T1000 (cell line): ENCODE results near the gene GALNT1.

Experiments
- DNase-seq: peaks from one replicate; lab custom pipeline; 2025; ENCODE audit warnings: mixed read lengths; lab: John Stamatoyannopoulos, UW

The GALNT1 gene

GRCh38 chr18:35680139-35680551 lies 98.6 kb downstream of the GALNT1 start:
- no peak for DNase-seq

DNA sequence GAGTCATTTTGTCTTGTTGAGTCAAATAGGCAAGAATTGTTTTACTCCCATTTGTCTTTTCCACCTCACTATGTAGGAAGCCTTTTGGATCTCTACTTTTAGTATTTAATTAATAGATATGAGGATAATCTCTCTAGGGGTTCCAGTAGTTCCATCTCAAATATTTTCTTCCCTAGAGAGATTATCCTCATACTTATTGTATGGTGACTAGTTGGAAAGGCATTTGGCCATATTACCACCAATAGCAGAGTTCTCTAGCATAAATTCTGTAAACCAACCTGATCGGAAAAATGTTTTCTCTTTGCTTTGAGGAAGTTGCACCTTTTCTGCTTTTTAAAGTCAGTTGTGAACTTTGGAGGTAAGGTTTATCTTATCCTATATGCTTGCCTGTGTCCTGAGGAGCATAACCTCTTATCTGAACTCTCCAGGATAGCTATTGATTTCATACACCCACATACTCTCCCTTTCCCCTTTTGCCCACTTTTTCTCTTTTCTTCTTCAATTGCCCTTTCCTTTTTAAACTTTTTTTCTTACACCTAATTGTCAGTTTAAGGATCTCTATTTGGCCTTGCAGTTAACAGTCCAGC lies 100.8 kb downstream of the GALNT1 start:
- DNase-seq: no peak

GRCh38 chr18:35683021-35683420 lies 101.5 kb downstream of the GALNT1 start:
- DNase-seq: no peak

DNA sequence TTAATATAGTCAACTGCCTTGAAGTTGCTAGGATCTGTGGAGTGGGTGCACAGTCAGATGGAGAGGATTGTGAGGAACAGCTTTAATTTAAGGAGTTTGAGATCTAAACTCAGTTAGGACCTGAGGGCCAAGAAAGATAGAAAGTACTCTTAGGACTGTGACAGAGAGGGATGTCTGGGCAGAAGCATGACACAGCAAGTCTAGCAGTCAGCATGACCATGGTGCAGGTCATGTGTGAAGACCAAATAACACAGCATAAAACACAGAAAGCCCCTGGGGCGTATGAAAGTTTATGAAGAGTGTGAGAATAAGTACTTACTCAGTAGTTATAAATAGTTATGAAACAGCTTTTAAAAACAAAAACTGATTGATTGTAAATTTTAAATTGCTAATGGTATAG lies 107.2 kb downstream of the GALNT1 start:
- DNase-seq: no peak

DNA sequence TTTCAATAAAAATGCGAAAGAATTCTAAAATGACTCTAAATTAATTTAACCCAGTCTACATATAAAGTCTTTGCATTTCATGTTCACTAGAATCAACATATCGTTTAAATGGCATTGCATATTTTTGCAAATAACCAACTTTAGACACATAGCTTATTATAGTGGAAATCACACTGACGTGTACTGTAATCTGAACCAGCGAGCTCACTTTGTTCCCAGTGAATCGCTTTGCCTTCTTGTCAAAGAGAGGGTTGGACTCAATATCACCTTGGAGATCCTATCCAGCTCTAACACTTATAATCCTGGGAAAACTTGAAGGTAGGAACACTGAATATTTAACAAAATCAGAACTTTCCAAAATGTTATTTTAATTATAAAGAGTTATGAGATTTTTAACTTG lies 108.2 kb downstream of the GALNT1 start:
- DNase-seq: no peak

- DNase-seq: no peak
These were observed 110.1 kb downstream of the GALNT1 start for GRCh38 chr18:35691625-35692024.

GRCh38 chr18:35692866-35693265 lies 111.3 kb downstream of the GALNT1 start:
- no peak for DNase-seq

GRCh38 chr18:35693829-35694228 lies 112.3 kb downstream of the GALNT1 start:
- DNase-seq: no peak

GRCh38 chr18:35694808-35695207 lies 113.3 kb downstream of the GALNT1 start:
- DNase-seq: no peak

- DNase-seq: no peak
These were observed 113.8 kb downstream of the GALNT1 start for GRCh38 chr18:35695384-35695783.

DNA sequence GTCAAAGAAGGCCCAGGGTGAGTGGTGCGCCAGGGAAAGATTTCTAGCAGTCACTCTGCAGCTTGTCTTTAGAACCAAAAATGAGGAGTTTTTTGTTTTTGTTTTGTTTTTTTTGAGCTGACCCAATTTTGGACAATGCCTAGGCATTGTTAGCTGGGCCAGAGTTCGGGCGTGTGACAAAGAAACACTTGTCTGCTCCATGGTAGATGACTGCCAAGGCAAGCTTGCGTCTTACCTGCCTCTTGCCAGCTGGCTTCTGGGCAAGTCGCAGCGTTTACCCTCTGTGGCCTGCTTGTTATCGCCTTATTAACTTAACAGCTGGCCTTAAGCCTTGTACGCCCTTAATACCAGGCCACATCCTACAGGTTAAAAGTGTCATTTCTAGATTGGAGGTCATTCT lies 114.3 kb downstream of the GALNT1 start:
- no peak for DNase-seq

DNA sequence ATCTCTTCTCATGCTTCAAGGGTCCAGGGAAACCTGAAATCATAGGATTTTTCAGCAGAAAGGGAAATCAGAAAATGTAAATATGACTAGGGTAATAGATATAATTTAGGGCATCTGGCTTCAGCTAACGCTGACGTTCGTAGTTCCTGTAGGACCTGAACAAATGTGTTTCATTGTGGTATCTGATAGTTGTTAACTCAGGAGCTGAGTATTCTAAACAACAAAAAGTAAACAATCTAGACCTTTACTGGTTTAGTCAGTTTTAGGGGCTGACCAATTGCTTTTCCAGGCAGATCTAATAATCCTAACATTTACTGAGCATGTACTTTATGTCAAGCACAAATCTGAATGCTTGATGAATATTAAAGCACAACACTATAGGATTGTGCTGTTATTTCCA lies 114.8 kb downstream of the GALNT1 start:
- no peak for DNase-seq

- DNase-seq: no peak
These were observed 116.3 kb downstream of the GALNT1 start for GRCh38 chr18:35697869-35698268.

DNA sequence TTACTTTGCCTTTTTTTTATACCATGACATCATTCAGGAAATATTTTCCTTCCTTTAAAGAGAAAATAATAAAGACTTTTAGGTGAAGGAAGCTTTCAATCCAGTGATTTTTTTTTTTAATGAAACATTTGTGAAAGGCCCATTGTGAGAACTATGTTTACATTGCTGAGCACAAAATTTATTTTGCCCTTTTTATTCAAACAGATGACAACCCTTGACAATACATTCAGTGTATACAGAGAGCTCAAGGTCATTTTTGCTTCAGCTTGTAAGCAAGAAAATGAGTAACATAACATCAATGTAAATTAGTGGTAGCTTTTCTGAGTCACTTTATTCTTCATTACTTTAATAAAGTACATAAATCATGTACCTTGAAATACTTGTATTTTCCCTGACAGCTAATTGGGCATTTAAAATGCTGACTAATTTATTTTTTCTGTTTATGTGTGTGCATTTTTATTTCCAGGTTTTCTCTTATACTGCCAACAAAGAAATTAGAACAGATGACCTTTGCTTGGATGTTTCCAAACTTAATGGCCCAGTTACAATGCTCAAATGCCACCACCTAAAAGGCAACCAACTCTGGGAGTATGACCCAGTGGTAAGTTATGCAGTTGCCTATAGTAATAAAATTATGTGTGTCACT lies 121.6 kb downstream of the GALNT1 start:
- DNase-seq: no peak

DNA sequence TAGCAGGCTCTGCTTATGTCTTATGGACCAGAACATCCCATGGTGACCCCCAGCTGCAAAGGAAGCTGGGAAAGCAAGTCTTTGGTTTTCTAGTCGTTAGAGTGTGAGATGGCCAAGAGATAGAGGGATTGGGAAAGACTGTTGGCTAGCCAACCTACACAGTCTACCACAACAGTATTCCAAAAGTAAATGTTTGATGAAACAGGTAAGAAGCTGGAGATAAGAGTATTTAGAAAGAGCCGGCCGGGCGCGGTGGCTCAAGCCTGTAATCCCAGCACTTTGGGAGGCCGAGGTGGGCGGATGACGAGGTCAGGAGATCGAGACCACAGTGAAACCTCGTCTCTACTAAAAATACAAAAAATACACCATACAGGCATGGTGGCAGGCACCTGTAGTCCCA lies 124.4 kb downstream of the GALNT1 start:
- no peak for DNase-seq

DNA sequence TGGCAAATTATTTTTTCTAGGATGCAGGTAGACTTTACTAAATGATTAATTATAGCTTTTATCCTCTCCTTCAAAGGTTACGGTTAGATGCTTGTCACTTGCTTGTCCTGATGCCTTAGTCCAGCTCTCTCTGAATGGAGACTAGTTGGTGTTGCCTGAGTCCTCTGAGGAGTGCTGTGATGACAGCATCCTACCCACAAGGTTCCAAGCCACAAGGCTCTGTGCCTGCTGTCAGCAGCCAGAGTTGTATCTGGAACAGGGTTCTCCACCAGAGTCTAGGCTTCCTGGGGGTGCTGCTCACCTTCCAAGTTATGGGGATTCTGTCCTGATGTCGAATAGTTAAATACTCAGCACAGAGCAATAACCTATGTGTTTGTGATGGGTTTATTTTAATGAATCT lies 125.7 kb downstream of the GALNT1 start:
- DNase-seq: no peak

DNA sequence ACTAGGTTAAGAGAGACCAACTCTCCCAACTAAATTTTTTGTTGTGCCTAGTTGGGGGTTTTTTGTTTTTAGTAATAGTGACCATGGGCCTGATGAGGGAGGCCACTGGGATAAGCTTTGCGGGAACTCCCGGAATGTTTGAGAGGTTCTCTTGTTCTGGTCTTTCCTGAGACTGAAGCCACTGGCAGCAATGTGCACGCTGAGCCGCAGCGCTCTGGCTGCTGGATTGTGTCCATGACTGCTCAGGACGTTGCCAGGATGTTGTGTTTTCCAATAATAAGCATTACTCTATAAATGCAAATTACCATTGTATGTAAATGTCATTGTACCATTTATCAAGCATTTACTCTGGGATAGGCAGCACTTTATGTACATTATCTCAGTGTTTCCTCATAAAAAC lies 126.1 kb downstream of the GALNT1 start:
- DNase-seq: no peak

DNA sequence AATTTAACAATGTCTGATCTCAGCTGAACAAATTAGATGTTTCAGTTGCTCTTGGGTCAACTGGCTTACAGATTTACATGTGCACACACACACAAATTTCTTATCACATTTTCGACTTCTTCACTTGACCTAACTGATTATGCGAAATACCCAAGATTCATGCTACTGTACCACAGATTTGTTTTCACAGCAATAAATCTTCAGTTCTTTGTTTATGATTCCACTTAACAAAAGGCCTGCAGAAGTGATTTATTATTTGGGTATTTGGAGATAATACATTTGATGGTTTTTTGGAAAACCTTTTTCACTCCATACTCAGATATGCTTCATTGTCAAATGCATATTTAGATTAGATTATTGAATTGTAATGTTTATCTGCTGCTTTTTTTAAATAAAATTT lies 129.0 kb downstream of the GALNT1 start:
- no peak for DNase-seq

GRCh38 chr18:35711227-35711626 lies 129.7 kb downstream of the GALNT1 start:
- no peak for DNase-seq

DNA sequence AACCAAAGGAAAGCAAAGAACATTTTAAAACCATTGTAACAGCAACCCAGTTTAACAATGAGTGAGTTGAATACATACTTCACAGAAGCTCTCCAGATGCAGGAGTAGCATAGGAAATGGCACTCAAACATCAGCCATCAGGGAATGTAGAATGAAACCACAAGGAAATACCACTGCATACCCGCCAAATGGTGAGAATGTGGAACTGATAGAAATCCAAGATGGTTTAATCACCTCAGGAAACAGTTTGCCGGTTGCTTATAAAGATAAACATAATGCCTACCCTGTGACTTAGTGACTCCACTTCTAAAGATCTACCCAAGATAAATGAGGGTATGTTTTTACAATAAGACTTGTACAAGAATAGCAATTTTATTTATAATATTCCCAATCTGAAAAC lies 132.0 kb downstream of the GALNT1 start:
- DNase-seq: no peak

DNA sequence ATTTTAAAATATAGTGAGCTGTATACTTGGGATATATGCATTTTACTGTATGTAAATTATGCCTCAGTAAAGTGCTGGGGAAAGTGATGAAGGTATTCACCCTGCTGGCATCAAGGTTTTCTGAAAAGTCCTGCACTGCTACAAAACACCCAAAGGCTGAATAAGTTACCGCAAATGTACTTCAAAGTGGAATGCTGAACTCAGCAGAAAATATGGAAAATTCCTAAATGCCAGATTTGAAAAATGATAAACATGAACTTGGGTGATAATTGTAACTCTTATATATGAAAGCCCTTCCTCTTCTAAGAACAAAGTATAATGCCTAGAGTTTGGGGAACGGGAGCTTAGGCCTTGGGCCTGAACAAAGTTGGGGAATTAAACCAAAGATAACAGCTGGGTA lies 133.0 kb downstream of the GALNT1 start:
- DNase-seq: no peak

GRCh38 chr18:35715139-35715538 lies 133.6 kb downstream of the GALNT1 start:
- DNase-seq: no peak

- DNase-seq: no peak
These were observed 134.8 kb downstream of the GALNT1 start for GRCh38 chr18:35716169-35716831.

DNA sequence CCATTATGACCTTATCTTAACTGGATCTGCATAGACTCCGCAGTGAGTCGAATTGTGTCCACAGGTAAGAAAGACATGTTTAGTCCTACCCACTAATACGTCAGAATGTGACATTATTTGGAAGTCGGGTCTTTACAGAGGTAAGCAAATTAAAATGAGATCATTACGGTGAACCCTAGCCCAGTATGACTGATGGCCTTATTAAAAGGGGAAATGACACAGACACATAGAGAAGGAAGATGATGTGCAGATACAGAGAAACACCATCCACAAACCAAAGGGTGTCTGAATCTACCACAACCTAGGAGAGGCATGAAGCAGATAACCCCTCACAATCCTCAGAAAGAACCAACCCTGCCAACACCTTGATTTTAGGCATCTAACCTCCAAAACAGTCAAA lies 135.6 kb downstream of the GALNT1 start:
- DNase-seq: no peak
